SH-SY5Y (cell line): ENCODE measurements around the gene LCE5A.

Source experiments
- GATA2 ChIP-seq: IDR thresholded peaks from 2 replicates; pipeline ENCODE4 v1.6.1; 2011; ENCODE audit warnings: mild to moderate bottlenecking, low read depth, low read length
- GATA3 ChIP-seq: IDR thresholded peaks from 2 replicates; pipeline ENCODE4 v1.6.1; 2011; ENCODE audit warnings: low read depth, mild to moderate bottlenecking, low read length, moderate library complexity

DNA sequence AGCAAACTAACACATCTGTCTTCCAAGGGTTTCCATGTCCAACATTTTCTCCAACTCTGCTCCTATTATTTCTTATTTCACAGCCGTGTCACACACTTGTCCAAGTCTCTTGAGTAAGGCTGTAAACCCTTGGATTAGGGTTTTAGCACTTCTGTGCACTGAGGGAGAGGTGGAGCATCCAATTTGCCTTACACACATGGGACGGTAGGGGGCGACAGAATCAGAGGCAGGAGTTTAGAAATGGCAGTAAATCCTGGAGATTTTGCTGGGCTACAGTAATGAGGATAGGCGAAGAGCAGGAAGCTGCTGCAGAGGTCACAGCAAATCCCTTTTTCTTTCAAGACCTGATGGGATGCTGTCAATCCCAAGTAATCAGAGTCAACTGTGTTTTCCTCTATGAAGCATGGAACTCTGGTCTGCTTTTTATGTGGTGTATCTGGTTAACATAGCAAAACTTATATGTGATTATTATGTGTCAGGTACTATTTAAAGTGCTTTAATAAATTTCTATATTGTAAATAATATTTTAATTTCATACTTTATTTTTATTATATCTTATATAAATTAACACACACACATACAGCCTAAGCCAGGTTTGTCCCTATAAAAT lies 15.4 kb upstream of the LCE5A start:
- TF ChIP-seq GATA2 (no peak), GATA3 (no peak)
